ENCODE measurements around the gene ACACA.

Gene ACACA

DNA sequence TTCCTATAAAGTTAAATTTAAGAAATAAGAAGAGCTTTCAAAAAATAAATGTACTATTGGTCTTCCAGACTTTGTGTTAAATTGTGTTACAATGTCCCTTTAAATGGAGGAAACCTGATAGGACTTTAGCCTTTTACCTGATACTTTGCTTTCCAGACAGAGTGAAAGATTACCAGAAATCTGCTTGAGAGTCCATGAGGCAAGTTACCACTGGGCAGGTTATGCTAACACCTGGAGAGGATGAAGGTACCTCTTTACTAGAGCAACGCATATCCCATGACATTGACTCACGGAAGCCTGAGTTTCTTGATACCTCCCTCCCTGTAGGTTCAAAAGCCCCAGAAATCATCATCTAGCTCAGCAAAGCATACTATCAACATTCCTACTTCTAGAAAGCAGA, 174.7 kb downstream of the ACACA start:
- DNase-seq (ENCODE audit: low read depth): no peak

DNA sequence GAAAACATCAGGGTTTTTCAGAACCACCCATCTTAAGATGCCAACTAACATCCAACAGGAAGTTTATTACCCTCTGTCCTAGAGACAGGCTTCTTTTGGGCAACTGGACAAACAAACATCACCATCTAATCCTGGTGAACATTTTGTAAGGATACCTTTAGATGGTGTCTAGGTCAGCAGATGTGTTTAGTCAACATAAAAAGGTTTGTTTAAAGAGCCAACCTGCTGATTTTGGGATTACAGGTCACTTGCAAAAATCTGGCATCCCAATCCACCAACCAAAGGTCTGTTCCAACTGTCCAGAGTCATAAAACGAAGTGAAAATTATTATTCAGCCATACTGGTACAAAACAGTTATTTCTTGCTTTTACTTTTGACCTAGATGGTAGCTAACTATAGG, 176.0 kb downstream of the ACACA start:
- no peak for DNase-seq (ENCODE audit: low read depth)

DNA sequence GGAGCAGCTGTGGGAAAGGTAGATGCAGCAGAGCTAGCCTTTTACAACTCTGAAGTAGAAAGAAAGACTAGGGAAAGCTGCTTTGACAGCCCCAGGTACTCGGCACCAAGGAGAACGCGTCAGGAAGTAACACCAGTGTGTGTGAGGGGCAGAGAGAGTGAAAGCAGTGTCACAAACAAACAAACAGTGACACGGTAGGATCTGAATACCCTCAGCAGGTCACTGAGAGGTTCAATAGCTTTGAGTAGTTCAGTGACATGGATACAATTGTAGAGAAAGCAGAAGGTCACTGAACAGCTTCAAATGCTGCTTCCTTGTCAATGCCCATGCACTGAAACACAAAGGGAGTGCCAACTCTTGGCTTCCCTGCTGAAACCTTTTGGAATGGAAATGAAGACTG, 181.2 kb downstream of the ACACA start:
- DNase-seq (ENCODE audit: low read depth): no peak

DNA sequence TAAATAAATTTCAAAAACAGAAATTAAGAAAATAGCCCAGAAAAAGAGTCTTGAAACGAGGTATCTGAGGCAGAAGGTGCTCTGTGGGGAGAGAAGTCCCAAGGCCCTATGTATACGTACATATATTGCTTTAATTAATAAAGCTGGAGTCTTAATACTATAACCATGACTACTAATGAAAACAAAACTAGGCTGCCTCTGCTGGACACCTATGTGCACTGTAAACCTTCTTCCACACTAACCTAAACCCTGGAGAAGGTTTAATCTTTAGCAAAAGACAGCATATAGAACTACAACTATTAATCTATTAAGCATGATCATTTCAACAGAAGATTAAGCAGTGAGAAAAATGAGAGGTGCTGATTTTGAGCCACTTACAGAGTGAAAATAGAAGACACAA, 184.8 kb downstream of the ACACA start:
- no peak for DNase-seq (ENCODE audit: low read depth)

DNA sequence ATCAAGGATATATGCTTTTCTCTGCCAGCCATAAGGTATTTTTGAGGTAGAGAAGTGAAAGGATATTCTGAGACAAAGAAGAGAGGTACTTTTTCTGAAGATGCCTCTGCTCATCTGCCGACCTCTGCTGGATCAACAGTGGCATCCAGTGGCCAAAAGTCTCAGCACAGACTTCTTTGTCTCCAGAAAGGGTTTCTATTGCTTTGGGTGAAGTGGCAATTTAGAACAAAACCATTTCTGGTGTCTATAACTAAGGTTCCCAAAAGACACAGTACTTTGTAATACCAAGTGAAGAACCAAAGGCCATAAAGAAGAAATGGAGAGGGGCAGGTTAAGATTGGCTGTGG, 186.1 kb downstream of the ACACA start:
- peak; percentile 15 for DNase-seq (ENCODE audit: low read depth)

DNA sequence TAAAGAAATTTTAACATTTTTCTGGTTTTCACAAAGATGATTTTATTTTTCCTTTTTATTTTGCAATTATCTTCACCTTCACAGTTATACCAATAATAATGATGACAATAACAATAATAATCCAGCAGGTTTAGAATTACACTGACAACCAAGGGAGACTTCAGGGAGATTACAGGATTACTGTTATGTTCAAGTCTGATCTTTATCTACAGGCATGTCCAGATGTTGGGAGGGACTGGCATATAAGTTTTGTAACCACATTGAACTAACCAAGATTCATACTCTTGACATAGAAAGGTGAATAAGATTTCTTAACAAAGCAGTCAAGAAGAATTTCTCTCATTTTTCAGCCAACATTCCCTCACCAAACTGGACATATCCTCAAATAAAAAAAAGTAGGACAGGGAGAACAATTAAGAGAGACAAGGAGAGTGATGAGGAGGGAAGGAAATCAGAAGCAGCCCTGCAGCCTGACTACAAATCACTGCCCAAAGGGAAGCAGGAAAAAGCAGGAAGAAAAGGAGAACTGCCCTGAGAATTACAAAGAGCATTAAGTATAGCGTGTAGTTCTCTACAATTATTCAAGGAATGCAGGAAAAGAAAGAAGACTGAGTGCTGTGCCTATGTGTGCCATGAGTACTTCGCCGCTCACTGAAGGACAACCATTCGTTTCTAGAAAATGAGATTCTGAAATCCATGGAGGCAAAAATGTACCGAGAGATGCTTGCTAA, 186.6 kb downstream of the ACACA start:
- DNase-seq (ENCODE audit: low read depth): no peak

DNA sequence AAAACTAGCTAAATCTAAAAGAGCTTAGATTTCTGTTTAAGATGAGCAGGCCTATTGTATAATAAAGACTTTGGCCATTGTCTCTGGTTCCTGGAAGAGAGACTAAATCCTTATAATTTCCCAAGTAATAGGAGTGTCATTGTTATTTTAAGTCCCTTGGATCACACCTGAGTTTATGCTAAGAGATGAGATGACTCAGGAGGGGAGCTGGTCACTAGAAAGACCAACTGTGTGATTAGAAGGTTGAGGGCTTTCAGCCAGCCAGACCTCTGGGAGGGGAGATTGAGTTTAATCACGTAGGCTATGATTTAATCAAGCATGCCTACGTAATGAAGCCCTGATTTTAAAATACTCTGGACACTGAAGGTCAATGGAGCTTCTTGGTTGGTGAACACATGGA, 187.8 kb downstream of the ACACA start:
- no peak for DNase-seq (ENCODE audit: low read depth)

DNA sequence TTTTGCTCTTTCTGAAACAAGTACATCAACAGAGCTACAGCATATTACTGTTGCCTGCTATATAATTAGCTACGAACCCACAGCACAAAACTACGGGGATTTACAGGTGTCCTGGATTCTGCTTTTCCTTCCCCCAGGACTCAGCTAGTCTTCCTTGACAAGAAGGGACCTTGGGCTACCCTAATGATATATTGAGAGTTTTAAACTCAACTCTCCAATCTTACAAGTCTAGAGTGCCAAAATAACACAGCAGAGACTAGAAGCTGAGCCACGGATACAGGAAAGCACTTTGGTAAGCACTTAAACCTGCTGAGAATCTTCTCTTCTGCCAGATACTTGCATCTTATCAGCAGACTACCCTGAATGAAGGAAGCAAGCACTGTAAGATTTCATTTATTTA, 192.2 kb downstream of the ACACA start:
- DNase-seq (ENCODE audit: low read depth): no peak

DNA sequence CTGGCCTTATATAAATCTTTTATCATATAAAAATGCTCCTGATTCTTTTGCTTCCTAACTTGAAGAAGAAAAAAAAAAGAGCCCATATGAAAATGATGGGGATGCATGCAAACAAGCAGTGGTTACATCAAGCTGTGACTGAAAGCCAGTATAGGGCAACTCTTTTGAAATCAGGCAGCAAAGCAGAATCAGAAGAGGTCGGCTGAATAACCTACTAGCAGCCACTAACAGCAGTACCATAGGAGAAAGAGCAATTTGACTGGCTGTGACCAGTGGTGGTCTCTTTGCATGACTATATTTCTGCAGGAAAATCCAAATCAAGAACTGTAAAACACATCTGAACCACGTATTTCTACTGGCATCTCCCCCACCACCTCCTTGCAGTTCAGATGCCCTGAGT, 192.7 kb downstream of the ACACA start:
- no peak for DNase-seq (ENCODE audit: low read depth)

DNA sequence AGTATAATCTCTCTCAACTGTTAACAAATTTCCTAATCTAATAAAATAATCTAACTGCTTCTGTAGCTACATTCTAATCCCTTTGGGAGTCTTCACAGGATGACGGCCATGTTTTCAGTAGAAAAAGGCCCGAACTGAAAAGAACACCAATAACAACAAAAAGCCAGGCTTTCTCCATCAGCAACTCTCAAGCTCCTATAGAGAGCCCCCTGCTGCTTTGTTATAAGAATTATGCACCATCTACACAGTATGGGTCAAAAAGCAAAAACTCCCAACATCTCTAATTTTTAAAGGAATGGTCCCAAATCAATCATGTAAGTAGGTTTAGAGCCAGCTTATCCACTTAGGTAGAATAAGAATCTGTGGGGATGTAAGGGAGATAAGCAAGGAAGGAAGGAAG, 194.5 kb downstream of the ACACA start:
- DNase-seq (ENCODE audit: low read depth): peak; percentile 8

DNA sequence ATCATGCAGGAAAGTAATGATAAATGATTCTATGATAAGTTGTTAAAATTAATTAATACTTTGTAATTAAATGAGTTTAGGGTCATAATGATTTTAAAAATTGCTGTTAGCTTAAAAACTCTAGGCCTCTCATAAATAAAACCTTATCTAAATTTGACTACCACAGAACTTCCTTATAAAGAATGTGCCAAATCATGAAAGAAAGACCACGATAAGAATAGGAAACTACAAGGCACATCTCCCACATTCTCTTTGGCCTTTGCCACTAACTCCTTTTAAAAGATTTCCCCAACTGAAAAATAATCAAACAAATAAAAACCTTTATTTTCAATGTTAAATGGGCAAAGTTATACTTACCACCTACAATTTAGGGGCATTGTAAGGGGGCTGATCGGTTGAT, 195.5 kb downstream of the ACACA start:
- no peak for DNase-seq (ENCODE audit: low read depth)

DNA sequence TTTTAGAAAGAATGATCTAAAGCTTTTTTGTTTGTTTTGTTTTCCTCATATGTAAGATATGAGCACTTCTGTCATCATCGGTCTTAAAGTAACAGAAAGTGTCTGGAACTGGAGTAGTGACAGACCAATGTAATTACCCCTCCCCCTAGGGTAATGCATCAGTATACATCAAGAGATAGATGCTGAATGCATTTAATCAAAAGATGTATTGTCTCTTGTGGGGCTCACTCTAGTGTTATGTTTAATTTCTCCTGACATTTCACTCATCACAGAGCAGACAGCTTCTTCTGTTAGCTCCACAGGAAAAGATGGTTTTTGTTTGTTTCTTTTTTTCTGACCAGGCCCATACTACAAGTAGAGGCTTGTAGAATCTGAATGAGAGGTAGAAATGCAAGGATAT, 199.5 kb downstream of the ACACA start:
- DNase-seq (ENCODE audit: low read depth): no peak

DNA sequence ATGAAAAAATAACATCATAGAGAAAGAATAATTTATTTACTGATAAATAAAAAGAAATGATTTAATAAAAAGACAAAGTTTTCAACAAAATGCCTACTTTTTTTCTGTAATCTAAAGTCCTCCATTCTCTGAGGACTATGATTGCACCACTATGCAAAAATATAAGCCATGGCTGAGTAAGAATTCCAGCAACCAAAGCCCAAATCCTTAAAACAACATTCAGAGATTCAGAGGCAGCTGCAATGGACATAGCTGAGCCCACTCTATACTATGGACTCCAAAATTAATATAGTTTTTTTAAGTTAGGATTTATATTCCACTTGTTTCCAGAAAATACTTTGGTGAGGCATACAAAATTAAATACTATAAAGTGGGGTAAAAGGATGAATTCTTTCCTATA, 200.3 kb downstream of the ACACA start:
- peak; percentile 3 for DNase-seq (ENCODE audit: low read depth)

DNA sequence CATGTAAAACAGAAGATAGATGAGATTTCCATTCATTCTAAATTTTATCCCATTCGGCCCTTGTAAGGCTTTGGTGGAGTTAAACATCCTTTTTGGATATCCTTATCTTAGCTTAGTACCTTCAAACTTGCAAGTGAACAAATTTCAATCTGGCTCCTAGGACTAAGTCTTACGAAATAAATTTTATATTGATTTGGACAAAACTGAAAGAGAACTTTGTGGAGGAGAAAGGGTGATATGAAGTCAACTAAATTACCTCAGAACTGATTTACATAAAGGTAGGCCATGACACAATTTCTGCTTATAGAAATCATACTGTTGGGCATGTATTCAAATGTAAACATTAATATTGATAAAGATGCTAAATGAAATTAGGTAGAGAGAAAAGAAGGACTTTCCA, 206.1 kb downstream of the ACACA start:
- DNase-seq (ENCODE audit: low read depth): no peak

DNA sequence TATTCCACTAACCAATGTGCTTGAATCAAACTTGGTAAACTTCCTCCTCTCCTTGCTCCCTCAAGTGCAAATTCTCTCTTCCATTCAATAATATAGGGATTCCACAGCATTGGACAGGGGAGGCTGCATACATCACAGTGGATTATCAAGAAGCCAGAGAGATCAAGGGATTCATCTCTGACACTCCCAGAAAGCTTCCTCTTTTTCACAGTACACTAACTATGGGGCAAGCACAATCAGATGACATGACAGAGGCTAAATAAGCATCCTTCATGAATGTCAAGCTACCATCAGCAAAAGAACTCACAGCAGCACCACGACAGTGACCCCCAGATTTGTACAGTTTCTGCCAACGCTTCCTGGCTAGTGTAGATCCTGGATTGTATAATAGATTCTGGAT, 209.3 kb downstream of the ACACA start:
- DNase-seq (ENCODE audit: low read depth): no peak

DNA sequence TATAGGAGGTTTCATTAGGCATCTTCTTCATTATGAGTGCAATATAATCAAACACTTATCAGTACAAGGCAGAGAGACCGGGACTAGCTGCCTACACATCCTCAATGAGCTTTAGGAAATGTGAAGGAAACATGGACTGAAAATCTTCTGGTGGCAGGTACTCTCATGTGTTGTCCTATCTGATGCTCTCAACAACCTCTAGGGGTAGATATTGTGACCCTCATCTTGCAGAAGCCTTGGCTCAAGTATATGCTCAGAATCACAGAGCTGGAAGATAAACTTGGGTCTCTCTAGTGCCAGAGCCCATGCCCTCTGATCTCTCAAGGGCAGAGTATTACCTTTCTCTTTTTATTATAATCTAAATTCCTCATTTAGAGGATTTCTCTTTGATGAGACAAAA, 212.4 kb downstream of the ACACA start:
- no peak for DNase-seq (ENCODE audit: low read depth)

DNA sequence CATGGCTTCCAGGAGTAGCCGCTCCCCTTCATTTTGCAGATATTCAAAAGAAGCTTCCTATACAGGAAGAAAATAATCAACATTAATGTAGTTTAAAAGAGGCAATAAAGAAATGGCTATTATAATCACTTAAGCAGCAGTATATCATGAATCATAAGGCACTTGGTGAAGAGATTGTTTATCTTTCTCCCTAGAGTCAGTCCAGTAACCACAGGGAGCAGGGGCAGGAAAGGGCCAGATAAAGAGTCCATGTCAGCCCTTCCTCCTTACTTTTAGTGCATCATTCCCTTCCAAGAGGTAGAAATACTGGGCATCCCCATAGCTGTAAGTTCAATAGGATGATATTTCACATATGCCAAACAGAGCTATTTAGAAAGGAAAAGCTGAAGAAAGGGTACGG, 215.4 kb downstream of the ACACA start:
- DNase-seq (ENCODE audit: low read depth): no peak

DNA sequence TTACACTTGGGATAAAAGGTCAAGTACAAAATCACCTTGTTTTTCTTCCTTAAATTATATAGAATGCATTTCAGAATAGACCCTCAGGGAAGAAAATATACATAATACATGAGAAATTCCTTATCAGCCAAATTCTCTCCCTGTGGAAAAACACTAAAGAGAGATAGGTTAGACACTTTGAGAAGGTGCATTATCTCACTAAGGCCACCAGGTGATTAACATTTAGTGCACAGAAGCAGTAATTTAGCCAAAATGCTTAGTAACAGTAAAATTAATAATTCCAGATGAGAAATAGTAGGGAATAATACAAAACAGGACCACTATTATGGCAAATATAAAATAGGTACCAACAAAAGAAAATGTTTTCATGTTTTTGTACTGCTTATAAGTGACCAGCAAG, 216.1 kb downstream of the ACACA start:
- no peak for DNase-seq (ENCODE audit: low read depth)

DNA sequence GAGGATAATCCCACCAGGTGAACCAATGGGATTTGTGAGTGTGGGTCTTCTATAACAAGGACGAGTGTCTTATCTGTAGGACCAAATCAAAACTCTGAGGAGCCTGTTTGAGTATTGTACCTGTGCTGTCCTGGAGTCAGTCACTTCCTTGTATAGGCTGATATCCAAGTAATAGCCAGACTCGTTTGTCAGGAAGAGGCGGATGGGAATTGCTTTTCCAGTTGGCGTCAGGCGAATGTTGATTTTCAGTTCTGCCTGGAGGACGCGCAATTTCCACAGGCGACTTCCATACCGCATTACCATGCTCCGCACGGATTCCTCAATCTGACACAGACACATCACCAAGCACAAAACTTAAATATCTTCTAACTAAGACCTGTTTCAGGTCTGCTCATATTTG, 218.5 kb downstream of the ACACA start:
- DNase-seq (ENCODE audit: low read depth): no peak

DNA sequence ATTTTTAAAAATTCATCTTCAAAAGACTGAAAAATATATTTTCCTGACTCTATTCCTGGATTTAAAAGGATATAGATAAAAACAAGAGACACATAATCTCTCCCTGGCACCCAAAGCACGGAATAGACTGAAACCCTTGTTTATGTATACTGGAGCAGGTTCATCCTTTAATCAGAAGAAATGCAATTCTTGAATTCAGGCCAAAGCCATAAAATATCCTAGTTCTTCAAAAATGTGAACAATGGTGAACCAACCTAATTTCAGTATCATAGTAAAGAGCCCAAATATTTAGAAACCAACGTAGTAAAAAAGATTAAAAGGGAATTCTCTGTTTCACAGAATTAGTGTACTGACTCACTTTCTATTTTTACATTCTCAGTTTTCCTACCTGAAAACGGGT, 219.4 kb downstream of the ACACA start:
- DNase-seq (ENCODE audit: low read depth): no peak

DNA sequence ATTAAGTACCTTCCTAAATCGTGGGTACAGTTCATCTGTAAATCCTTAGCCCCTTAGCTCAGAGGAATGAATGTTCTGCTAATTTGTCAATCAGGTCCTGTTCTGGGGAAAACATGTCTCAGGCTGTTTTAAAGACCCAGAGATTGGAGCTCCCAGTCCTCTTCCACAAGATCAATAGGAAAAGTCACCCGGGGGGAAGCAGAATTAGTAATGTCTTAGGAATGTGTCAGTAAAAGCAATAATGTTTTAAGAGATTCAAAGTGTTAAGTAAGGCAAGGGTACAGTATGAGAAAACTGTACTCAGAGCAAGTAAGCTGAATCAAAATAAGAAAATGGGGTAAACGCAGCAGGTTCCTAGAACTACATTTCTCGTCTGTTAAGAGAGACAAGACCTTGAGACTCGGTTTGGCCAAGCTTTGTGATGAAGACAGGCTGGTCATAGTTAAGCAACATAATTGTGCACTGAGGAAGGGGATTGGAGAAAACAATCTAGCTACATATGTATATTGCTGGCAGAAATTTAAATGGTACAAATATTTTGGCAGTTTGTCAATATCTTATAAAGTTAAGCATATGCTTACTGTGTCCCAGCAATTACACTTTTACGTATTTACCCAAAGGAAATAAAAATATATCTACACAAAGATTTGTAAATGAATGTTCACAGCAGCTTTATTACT, 223.7 kb downstream of the ACACA start:
- DNase-seq (ENCODE audit: low read depth): no peak

DNA sequence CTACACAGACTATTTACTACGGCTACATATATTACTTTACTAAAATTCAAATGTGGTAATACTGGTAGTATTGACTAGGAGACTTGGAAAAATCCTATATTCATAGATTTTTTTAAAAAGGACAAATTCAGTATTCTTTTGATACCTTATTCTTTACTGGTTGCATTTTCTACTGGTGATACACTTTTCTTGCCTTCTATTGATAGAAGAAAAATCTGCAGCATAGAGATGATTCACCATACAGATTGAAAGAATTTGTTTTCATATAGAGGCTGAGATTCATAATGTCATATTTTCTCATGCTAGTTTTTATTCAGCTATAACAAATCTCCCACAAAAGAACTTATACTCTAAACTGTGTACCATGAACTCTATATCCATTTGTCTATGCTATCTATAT, 226.3 kb downstream of the ACACA start:
- DNase-seq (ENCODE audit: low read depth): no peak

DNA sequence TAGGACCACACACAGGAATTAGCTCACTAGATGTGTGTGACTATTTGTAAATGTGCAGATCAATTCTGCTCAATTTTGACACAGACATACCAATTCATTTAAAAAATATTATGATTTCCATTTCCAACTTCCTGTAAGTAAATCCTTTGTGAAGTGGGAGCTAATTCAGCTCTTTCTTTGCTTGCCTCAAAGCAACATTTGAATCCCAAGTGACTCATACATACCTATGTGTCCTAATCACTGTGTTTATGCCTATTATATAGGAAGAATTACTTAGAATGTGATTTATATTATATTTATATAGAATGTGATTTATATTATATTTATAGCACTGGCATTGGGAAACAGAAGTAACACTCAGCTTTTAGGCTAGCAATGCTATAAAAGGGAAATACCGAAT, 226.7 kb downstream of the ACACA start:
- no peak for DNase-seq (ENCODE audit: low read depth)

DNA sequence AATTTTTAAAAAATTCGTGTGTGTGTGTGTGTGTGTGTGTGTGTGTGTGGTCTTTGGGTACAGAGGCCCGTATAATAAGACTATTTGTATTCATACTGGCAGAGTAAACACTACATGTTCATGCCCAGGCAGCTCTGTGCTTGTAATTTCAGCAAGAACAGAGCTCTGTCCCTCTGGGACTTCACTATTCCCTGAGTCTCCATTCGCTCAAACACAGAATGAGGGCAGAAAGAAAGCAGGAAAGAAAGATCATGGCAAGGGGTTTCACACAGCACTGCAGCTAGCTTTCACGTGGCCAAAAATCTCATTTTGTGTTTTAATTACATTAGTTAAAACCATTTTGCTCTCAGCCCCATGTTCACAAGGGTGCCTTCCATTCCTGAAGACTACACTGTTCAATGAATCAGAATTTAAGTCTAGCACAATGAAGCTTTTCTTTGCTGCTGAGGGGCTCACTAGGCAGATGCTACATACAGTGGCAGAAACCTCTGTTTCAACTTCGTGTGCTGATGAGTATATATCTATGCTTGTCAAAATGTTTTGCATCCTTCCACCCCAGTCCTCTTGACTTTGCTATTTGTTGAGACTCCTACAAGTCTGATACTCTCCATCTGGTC, 229.3 kb downstream of the ACACA start:
- DNase-seq (ENCODE audit: low read depth): no peak

Data from stromal cell of bone marrow (primary cell).